ENCODE data around the gene ADAMTSL3. TPM values are rescaled to one million over a fixed set of nuclear protein-coding genes. Genes with fewer than 3 reads are reported as not detected.

Gene ADAMTSL3
- total RNA-seq, 1 donor from 2014 or later, result 2.4 TPM

GRCh38 chr15:83918011-83918410 is 264.1 kb downstream of the ADAMTSL3 start:
- Histone ChIP-seq H3K4me1 (ENCODE audit: insufficient read depth, low read length) (no peaks in the 10 kb centered on the region), H3K79me2 (ENCODE audit: insufficient read depth, low read length) (no peaks in the 10 kb centered on the region), H3K4me3 (ENCODE audit: insufficient read depth, low read depth, low read length) (no peak overlapping the region), H2AFZ (ENCODE audit: low read depth, low read length) (no peak overlapping the region), H3K27ac (ENCODE audit: low read depth, low read length) (no peak overlapping the region), H3K4me2 (ENCODE audit: low read length) (no peak overlapping the region), H3K9me3 (ENCODE audit: insufficient read depth, low read depth, low read length) (no peaks in the 10 kb centered on the region), H3K36me3 (ENCODE audit: insufficient read depth, low read length) (no peaks in the 10 kb centered on the region), H4K20me1 (ENCODE audit: insufficient read depth, low read length) (no peaks in the 10 kb centered on the region), H3K27me3 (ENCODE audit: insufficient read depth, low read length) (no peaks in the 10 kb centered on the region), H3K9ac (ENCODE audit: low read length) (no peak overlapping the region)
- H3K4me1 Mint-ChIP-seq (ENCODE audit: low read depth, unreplicated experiment), result peaks cover 9% of the 10 kb centered on the region
- no peaks in the 10 kb centered on the region for H3K27me3 Mint-ChIP-seq (ENCODE audit: low read depth, unreplicated experiment)
- DNase-seq (ENCODE audit: low read depth) (no peak), FAIRE-seq (no peak)
- no peak overlapping the region for H3K4me3 Mint-ChIP-seq (ENCODE audit: unreplicated experiment)
- no peaks in the 10 kb centered on the region for H3K9me3 Mint-ChIP-seq (ENCODE audit: unreplicated experiment)
- no peak overlapping the region for H3K27ac Mint-ChIP-seq (ENCODE audit: unreplicated experiment)
- TF ChIP-seq EZH2 (IDR thresholded peaks at IDR 0.05; ENCODE audit: insufficient read depth, low read length), result no peak
- no peak for TF ChIP-seq CTCF (IDR thresholded peaks at IDR 0.05; ENCODE audit: insufficient read depth, low read depth, low read length)
- H3K36me3 Mint-ChIP-seq (ENCODE audit: low read depth, unreplicated experiment), result no peaks in the 10 kb centered on the region

- no peaks in the 10 kb centered on the region for H3K36me3 ChIP-seq (ENCODE audit: insufficient read depth, low read length)
- Mint-ChIP-seq H3K27ac (ENCODE audit: unreplicated experiment) (no peak overlapping the region), H3K4me3 (ENCODE audit: unreplicated experiment) (no peak overlapping the region), H3K9me3 (ENCODE audit: unreplicated experiment) (no peaks in the 10 kb centered on the region), H3K4me1 (ENCODE audit: low read depth, unreplicated experiment) (peaks cover 9% of the 10 kb centered on the region), H3K27me3 (ENCODE audit: low read depth, unreplicated experiment) (no peaks in the 10 kb centered on the region), H3K36me3 (ENCODE audit: low read depth, unreplicated experiment) (no peaks in the 10 kb centered on the region)
- H2AFZ ChIP-seq (ENCODE audit: low read depth, low read length), result no peak overlapping the region
- no peaks in the 10 kb centered on the region for H3K79me2 ChIP-seq (ENCODE audit: insufficient read depth, low read length)
- H3K4me3 ChIP-seq (ENCODE audit: insufficient read depth, low read depth, low read length), result no peak overlapping the region
- no peak overlapping the region for H3K27ac ChIP-seq (ENCODE audit: low read depth, low read length)
- no peaks in the 10 kb centered on the region for H3K9me3 ChIP-seq (ENCODE audit: insufficient read depth, low read depth, low read length)
- no peaks in the 10 kb centered on the region for H3K4me1 ChIP-seq (ENCODE audit: insufficient read depth, low read length)
- H3K4me2 ChIP-seq (ENCODE audit: low read length), result no peak overlapping the region
- FAIRE-seq (no peak), DNase-seq (ENCODE audit: low read depth) (no peak)
- no peak for TF ChIP-seq CTCF (IDR thresholded peaks at IDR 0.05; ENCODE audit: insufficient read depth, low read depth, low read length)
- TF ChIP-seq EZH2 (IDR thresholded peaks at IDR 0.05; ENCODE audit: insufficient read depth, low read length), result no peak
- no peaks in the 10 kb centered on the region for H3K27me3 ChIP-seq (ENCODE audit: insufficient read depth, low read length)
- no peak overlapping the region for H3K9ac ChIP-seq (ENCODE audit: low read length)
- no peaks in the 10 kb centered on the region for H4K20me1 ChIP-seq (ENCODE audit: insufficient read depth, low read length)
Measured at GRCh38 chr15:83919319-83919830, 265.5 kb downstream of the ADAMTSL3 start.

GRCh38 chr15:83919978-83920510 is 266.1 kb downstream of the ADAMTSL3 start:
- no peak for FAIRE-seq
- TF ChIP-seq CTCF (IDR thresholded peaks at IDR 0.05; ENCODE audit: insufficient read depth, low read depth, low read length), result no peak
- no peak for TF ChIP-seq EZH2 (IDR thresholded peaks at IDR 0.05; ENCODE audit: insufficient read depth, low read length)
- H3K4me1 Mint-ChIP-seq (ENCODE audit: low read depth, unreplicated experiment), result peaks cover 8% of the 10 kb centered on the region

More at GRCh38 chr15:83919978-83920510, 266.1 kb downstream of the ADAMTSL3 start:
- no peak overlapping the region for H3K4me3 ChIP-seq (ENCODE audit: insufficient read depth, low read depth, low read length)
- no peaks in the 10 kb centered on the region for H3K27me3 Mint-ChIP-seq (ENCODE audit: low read depth, unreplicated experiment)
- no peak overlapping the region for H3K27ac Mint-ChIP-seq (ENCODE audit: unreplicated experiment)
- no peaks in the 10 kb centered on the region for H3K4me1 ChIP-seq (ENCODE audit: insufficient read depth, low read length)
- no peaks in the 10 kb centered on the region for H3K36me3 Mint-ChIP-seq (ENCODE audit: low read depth, unreplicated experiment)
- no peak overlapping the region for H3K27ac ChIP-seq (ENCODE audit: low read depth, low read length)
- H3K27me3 ChIP-seq (ENCODE audit: insufficient read depth, low read length), result no peaks in the 10 kb centered on the region
- no peaks in the 10 kb centered on the region for H3K9me3 ChIP-seq (ENCODE audit: insufficient read depth, low read depth, low read length)
- DNase-seq (ENCODE audit: low read depth), result no peak
- H3K4me3 Mint-ChIP-seq (ENCODE audit: unreplicated experiment), result no peak overlapping the region
- H3K79me2 ChIP-seq (ENCODE audit: insufficient read depth, low read length), result no peaks in the 10 kb centered on the region
- no peak overlapping the region for H3K4me2 ChIP-seq (ENCODE audit: low read length)
- H2AFZ ChIP-seq (ENCODE audit: low read depth, low read length), result no peak overlapping the region
- no peak overlapping the region for H3K9ac ChIP-seq (ENCODE audit: low read length)
- H4K20me1 ChIP-seq (ENCODE audit: insufficient read depth, low read length), result no peaks in the 10 kb centered on the region
- no peaks in the 10 kb centered on the region for H3K36me3 ChIP-seq (ENCODE audit: insufficient read depth, low read length)
- no peaks in the 10 kb centered on the region for H3K9me3 Mint-ChIP-seq (ENCODE audit: unreplicated experiment)

Measured in astrocyte (in vitro differentiated cells and primary cell).